ENCODE data around the gene NDST1.

The NDST1 gene

GRCh38 chr5:150549735-150550134 lies 41.8 kb downstream of the NDST1 start:
- DNase-seq, result no peak

- no peak for DNase-seq
These were observed 42.4 kb downstream of the NDST1 start for GRCh38 chr5:150550286-150550685.

DNA sequence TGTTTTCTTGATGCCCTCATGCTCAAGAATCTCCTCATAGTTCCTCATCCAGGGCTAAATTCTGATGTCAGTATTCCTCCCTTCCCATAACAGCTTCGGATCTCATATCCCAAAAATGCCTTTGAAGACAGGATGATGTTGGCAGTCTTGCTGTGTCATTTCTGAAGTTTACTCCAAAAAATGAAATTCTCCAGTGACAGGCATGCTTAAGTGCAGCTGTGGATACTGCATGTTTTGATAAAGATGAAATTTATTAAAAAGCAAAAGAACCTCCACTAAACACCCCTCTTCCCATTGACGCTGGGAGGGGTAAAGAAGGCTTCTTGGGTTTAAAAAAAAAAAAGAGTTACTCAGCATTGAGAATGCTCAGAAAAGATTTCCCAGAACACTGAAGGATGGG lies 43.1 kb downstream of the NDST1 start:
- DNase-seq, result no peak

GRCh38 chr5:150553402-150553801 lies 45.5 kb downstream of the NDST1 start:
- no peak for DNase-seq

GRCh38 chr5:150553911-150554310 lies 46.0 kb downstream of the NDST1 start:
- no peak for DNase-seq

GRCh38 chr5:150554857-150555256 lies 46.9 kb downstream of the NDST1 start:
- DNase-seq, result no peak

DNA sequence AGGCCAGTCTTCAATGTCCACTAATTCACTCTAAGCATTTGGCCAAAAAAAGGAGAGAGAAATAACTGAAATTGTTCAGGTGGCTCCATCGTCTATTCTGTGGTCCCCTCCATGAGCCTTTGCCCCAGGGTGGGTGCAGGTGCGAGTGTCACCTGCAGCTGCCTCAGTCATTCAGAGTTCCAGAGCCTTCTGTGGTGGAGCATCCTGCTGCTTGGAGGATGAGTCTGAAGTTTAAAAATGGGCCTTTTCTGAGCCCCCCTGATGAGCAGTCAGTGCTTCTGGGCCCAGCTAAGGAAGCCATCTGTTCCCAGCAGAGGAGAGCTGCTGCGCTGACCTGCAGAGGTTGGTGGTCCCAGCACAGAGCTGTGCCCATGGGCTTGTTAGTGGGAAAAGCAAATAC lies 48.2 kb downstream of the NDST1 start:
- no peak for DNase-seq

GRCh38 chr5:150556859-150557508 lies 49.1 kb downstream of the NDST1 start:
- no peak for DNase-seq

DNA sequence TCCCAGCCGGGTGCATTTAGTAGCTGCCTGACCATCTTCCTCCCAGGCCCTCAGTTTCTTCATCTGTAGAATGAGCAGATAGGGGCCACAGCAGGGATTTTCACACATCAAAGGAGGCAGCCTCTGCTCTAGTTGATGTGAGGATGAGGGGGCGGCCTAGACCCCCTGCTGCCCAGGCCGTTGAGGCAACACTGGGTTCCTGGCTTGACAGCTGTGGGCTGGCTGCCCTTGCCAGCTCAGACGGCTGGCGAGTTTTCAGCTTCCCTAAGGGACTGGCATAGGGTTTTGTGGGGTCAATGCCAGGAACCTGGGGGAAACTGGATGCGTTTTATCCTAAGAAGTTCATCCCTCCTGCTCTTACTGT lies 49.6 kb downstream of the NDST1 start:
- DNase-seq, result no peak

- no peak for DNase-seq
These were observed 50.2 kb downstream of the NDST1 start for GRCh38 chr5:150558088-150558621.

DNA sequence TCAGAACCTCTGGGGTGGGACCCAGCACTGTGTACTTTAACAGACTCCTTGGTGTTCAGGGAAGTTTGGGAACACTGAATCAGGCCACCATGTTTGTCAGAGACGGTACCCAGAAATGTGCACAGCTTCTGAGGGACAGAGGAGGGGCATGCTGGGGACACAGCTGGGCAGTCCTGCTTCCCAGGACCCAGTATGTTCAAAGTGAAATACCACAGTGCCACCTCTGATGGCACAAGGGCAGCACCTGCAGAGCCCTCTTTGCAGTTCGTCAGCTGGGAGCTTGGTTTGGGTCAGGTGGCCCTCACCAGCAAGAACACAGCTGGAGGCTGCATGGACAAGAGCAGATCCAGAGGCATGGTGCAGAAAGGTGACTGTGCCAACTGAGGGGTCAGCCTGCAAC lies 51.2 kb downstream of the NDST1 start:
- DNase-seq, result no peak

DNA sequence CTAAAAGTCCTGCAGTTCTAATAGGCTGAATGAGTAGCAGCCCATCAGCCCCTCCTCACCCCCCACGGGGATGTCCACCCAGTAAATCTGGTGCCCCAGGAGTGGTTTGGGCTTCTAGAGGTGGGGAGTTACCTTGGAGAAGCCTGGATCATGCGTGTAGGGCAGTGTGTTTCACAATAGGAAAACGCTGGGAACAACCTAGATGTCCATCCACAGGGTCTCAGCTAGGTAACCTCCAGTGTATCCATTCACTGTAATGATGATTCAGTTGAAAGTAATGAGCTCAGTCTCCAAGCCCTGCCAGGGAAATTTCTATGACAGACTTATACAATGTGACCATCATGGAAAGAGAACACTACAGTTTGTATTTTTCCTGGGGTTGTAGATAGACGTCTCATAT lies 51.8 kb downstream of the NDST1 start:
- no peak for DNase-seq

DNA sequence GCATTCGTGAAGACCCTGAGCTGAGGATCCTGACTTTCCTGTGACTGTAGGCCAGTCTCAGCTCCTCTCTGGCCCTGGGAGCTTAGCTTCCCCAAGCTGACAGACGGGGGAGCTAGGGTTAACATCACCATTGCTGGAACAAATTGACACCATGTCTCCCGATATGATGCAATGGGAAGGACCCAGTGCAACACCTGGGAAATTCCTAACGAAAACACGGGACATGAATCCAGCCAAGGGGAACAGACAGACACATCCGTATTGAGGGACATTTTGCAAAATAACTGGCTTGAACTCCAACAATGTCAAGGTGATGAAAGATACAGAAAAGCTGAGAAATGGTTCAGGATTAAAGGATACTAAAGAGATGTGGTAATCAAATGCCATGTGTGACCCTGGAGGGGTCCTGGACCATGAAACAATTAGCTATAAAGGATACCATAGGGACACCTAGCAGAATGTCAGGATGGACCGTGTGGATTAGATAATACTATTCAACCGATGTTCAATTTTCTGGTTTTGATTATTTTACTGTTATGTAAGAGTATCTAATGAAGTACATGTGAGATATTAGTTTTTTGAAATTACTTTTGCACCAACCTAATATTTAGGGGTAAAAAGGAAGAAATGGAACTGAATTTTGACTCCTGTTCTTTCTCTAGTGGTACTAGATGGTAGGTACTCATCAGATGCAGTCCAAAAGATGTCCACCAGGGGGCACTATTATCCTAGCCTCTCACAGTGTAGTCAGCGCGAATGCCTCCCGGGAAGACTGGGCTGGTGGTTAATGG lies 52.7 kb downstream of the NDST1 start:
- peak; percentile 36 for DNase-seq

- DNase-seq, result no peak
These were observed 53.2 kb downstream of the NDST1 start for GRCh38 chr5:150561192-150561512.

DNA sequence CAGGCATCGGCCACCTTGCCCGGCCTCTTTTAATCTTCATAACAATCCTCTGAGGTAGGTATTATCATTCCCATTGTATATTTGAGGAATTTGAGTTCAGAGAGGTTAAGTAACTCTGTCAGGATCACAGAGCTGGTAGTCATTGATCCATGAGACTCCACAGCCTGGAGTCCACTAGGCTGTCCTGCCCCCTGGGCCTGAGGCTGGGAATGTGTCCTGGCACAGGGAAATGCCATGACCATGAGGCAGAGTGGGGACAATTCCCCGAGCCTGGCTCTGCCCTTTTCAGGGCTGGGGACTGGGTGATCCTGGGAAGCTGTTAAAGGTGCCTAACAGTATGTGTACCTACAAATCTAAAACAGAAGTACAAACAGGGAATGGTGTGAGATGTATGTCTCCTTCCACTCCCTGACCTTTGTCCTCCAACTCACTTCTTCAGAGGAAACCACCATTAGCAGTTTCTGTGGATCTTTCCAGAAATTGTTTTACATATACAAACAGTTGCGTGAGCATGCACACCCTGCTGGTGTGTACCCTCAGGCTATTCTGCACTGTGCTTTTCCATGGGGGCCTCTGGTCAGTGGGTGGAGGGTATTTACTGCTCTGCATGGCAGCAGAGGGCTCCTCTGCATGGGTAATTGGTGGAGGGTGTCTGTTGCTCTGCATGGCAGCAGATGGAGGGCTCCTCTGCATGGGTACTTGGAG lies 53.8 kb downstream of the NDST1 start:
- no peak for DNase-seq

DNA sequence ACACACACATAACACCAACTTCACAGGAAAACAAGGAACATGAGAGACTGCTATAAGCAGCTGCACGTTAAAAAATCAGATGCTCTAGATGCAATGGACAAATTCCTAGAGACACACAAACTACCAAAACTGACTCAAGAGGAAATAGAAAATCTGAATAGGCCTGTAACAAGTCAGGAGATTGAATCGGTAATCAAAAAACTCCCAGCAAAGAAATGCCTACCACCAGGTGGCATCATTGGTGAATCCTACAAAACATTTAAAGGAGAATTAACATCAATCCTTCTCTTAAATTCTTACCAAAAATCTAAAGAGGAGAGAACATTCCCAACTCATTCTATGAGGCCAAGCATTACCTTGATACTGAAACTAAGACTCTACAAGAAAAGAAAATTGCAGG lies 54.9 kb downstream of the NDST1 start:
- peak; percentile 2 for DNase-seq

DNA sequence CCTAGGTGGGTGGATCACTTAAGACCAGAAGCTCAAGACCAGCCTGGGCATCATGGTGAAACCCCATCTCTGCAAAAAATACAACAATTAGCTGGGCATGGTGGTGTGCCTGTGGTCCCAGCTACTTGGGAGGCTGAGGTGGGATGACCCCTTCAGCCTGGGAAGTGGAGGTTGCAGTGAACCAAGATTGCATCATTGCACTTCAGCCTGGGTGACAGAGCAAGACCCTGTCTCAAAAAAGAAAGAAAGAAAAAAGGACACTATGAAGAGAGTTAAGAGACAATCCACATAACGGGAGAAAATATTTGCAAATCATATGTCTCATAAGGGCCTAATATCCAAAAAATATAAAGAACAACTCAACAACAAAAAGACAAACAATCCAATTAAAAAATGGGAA lies 57.9 kb downstream of the NDST1 start:
- DNase-seq, result no peak

DNA sequence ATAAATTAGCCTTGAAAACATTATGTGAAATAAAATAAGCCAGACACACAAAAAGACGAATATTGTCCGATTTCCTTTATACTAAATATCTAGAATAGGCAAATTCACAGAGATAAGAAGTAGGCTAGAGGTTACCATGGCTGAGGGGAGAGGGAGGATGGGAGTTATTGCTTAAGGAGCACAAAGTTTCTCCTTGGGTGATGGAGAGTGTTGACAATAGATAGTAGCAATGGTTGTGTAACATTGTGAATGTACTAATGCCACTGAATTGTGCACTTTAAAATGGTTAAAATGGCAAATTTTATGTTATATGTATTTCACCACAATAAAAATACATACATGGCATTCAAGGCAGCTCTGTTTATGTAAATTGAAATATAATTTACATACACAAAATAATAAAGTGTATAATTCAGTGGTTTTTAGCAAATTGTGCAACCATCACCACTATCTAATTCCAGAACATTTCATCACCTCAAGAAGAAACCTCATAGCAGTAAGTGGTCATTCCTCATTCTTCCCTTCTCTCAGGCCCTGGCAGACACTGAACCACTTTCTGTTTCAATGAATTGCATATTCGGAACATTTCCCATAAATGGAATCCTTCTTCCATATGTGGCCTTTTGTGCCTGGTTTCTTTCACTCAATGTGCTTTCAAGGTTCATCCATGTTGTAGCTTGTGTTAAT lies 59.2 kb downstream of the NDST1 start:
- DNase-seq, result no peak

- DNase-seq, result no peak
These were observed 60.7 kb downstream of the NDST1 start for GRCh38 chr5:150568663-150569062.

- DNase-seq, result no peak
These were observed 62.4 kb downstream of the NDST1 start for GRCh38 chr5:150570333-150570732.

DNA sequence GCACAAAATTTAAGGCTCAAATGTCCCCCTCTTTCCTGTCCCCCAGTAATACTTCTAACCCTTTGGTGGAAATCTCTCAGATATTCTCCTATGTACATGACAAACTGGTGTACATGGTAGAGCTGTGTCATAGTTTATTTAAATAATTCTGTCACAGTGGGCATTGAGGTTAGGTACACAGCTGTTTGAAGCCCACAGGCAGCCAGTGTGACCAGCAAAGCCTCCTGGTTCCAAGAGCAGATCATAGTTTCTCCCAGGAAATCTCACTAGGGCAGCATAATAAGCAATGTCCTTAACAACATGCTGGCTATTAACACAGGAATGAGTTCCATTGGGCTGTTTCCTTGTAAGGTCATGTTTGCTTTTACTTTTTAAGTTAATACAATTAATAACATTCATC lies 63.9 kb downstream of the NDST1 start:
- DNase-seq, result no peak

DNA sequence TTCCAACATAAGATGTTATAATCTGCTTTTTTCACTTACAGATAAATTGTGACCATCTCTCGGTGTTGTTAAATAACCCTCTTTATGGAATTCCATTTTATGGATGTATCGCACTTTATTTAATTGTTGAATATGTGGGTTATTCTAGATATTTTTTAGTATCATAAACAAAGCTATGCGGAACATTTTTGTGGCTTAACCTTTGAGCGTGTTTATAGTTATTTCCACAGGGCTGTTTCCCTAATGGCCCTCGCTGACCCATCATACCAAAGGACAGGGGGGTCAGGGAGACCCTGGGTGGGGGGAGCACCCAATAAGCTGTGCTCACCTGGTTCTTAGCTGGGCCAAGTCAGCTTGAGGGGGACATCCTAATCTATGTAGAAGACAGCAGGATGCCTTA lies 65.3 kb downstream of the NDST1 start:
- no peak for DNase-seq

Measured in KG1 (cell line).